IMR-90 (cell line): ENCODE measurements around the gene KCNMB3. TPM values are rescaled to one million over a fixed set of nuclear protein-coding genes. Genes with fewer than 3 reads are reported as not detected.
"Not testable (repeated sequence)": the region's sequence is repeated elsewhere in the genome, so short reads cannot be mapped to it uniquely, and the experiment has no call there.

Experiments used
- ATAC-seq: fragments of 200-7000 bp; cut with Tn5 transposase; 2 replicates; pipeline ENCODE4 v1.9.1; 2020; ENCODE audit warnings: low read depth, mild to moderate bottlenecking, moderate library complexity
- BruUV-seq: library from RNA; stranded (reverse); fragments of 400-500 nt; replicated peaks from 2 replicates; lab custom pipeline; 2021; lab: Mats Ljungman, UMichigan
- CTCF ChIA-PET: fragments of 300-600 bp; formaldehyde crosslinking; extraction: SDS; loops from one replicate; lab custom pipeline; 2021; ENCODE audit warnings: antibody characterized with exemption; lab: Yijun Ruan, JAX
- POLR2A ChIA-PET: fragments of 300-600 bp; sonication (Branson Sonifier 250); formaldehyde crosslinking; loops from one replicate; lab custom pipeline; 2022; ENCODE audit warnings: antibody characterized with exemption; ENCODE audit not compliant: unreplicated experiment; lab: Charles Lee
- DNase-seq: peaks from one replicate; pipeline ENCODE4 v3.0.0; 2013
- H2AFZ ChIP-seq: replicated peaks from 2 replicates; pipeline ENCODE3; 2013; ENCODE audit warnings: low read length, mild to moderate bottlenecking; ENCODE audit not compliant: poor library complexity
- H2AK5ac ChIP-seq: 2 replicates; pipeline ENCODE4 v1.6.1; 2013; ENCODE audit warnings: low read depth, low read length, inconsistent platforms
- H2AK9ac ChIP-seq: replicated peaks from 2 replicates; pipeline ENCODE3; 2013; ENCODE audit warnings: mild to moderate bottlenecking, low read depth, low read length, moderate library complexity; ENCODE audit not compliant: poor library complexity
- H2BK120ac ChIP-seq: 2 replicates; pipeline ENCODE4 v1.6.1; 2013; ENCODE audit warnings: low read depth, low read length, inconsistent platforms
- H2BK15ac ChIP-seq: 3 replicates; pipeline ENCODE4 v1.6.1; 2013; ENCODE audit warnings: low read depth, low read length, inconsistent platforms
- H2BK20ac ChIP-seq: 2 replicates; pipeline ENCODE4 v1.6.1; 2013; ENCODE audit warnings: low read depth, mild to moderate bottlenecking, inconsistent platforms, low read length, moderate library complexity
- H2BK5ac ChIP-seq: 2 replicates; pipeline ENCODE4 v1.6.1; 2013; ENCODE audit warnings: mild to moderate bottlenecking, low read depth, low read length, inconsistent platforms; ENCODE audit not compliant: poor library complexity, severe bottlenecking
- H3K14ac ChIP-seq: replicated peaks from 2 replicates; pipeline ENCODE4 v1.6.1; 2013; ENCODE audit warnings: low read depth, low read length, inconsistent platforms
- H3K18ac ChIP-seq: 2 replicates; pipeline ENCODE4 v1.6.1; 2013; ENCODE audit warnings: low read depth, low read length, control low read depth
- H3K23ac ChIP-seq: 2 replicates; pipeline ENCODE4 v1.6.1; 2013; ENCODE audit warnings: low read depth, low read length, inconsistent platforms
- H3K27ac ChIP-seq: 2 replicates; pipeline ENCODE4 v1.5.1; 2013; ENCODE audit warnings: mild to moderate bottlenecking, control low read depth, low read length; ENCODE audit not compliant: insufficient read depth
- H3K27me3 ChIP-seq: 2 replicates; pipeline ENCODE4 v1.6.1; 2013; ENCODE audit warnings: low read length; ENCODE audit not compliant: control insufficient read depth, insufficient read depth
- H3K36me3 ChIP-seq: 2 replicates; pipeline ENCODE4 v1.6.1; 2013; ENCODE audit warnings: low read length, mixed read lengths; ENCODE audit not compliant: control insufficient read depth, insufficient read depth
- H3K4ac ChIP-seq: 2 replicates; pipeline ENCODE4 v1.6.1; 2013; ENCODE audit warnings: low read depth, low read length, inconsistent platforms
- H3K4me1 ChIP-seq: 2 replicates; pipeline ENCODE4 v1.6.1; 2013; ENCODE audit warnings: low read length, mixed read lengths; ENCODE audit not compliant: control insufficient read depth, insufficient read depth
- H3K4me2 ChIP-seq: 2 replicates; pipeline ENCODE4 v1.6.1; 2013; ENCODE audit warnings: low read depth, mild to moderate bottlenecking, control low read depth, low read length, moderate library complexity
- H3K4me3 ChIP-seq: 2 replicates; pipeline ENCODE4 v1.5.1; 2013; ENCODE audit warnings: low read depth, mild to moderate bottlenecking, control low read depth, low read length, moderate library complexity; ENCODE audit not compliant: insufficient read depth
- H3K56ac ChIP-seq: 2 replicates; pipeline ENCODE4 v1.6.1; 2013; ENCODE audit warnings: low read length, inconsistent platforms; ENCODE audit not compliant: insufficient read depth; ENCODE audit errors: extremely low read depth
- H3K79me1 ChIP-seq, 2 experiments: 2 replicates each; pipeline ENCODE4 v1.6.1; 2013; ENCODE audit warnings: low read length in 2 of 2, inconsistent platforms in 1 of 2, low read depth in 1 of 2
- H3K9ac ChIP-seq: 2 replicates; pipeline ENCODE4 v1.6.1; 2013; ENCODE audit warnings: low read depth, low read length, control low read depth
- H3K9me1 ChIP-seq: 2 replicates; pipeline ENCODE4 v1.6.1; 2013; ENCODE audit warnings: low read length, inconsistent platforms; ENCODE audit not compliant: insufficient read depth
- H3K9me3 ChIP-seq: 2 replicates; pipeline ENCODE4 v1.6.1; 2013; ENCODE audit warnings: low read length; ENCODE audit not compliant: control insufficient read depth, insufficient read depth
- H4K20me1 ChIP-seq: 2 replicates; pipeline ENCODE4 v1.6.1; 2013; ENCODE audit warnings: low read length, inconsistent platforms; ENCODE audit not compliant: insufficient read depth
- H4K5ac ChIP-seq: 2 replicates; pipeline ENCODE4 v1.6.1; 2013; ENCODE audit warnings: mild to moderate bottlenecking, low read depth, low read length, control low read depth
- H4K8ac ChIP-seq, 2 experiments: 2 replicates each; pipeline ENCODE4 v1.6.1; 2013; ENCODE audit warnings: low read depth in 2 of 2, low read length in 2 of 2, control low read depth in 1 of 2, inconsistent platforms in 1 of 2
- H4K91ac ChIP-seq: 2 replicates; pipeline ENCODE4 v1.6.1; 2013; ENCODE audit warnings: low read depth, low read length, inconsistent platforms; ENCODE audit not compliant: insufficient read depth
- FOS ChIP-seq: fragments of 150-350 bp; IDR thresholded peaks from 2 replicates; pipeline ENCODE4 v1.6.1; 2016; ENCODE audit warnings: low read depth, low read length
- RFX5 ChIP-seq: IDR thresholded peaks from 2 replicates; pipeline ENCODE4 v1.8.0; 2012; ENCODE audit warnings: low read depth, mild to moderate bottlenecking, low read length, moderate library complexity
- WGBS, 2 experiments: methylation state at CpG; one replicate each; pipeline versions ENCODE4 v1.1.5 to v1.1.7; 2013; ENCODE audit warnings: missing lambda C conversion rate in 2 of 2; ENCODE audit not compliant: insufficient read length in 1 of 2; ENCODE audit errors: extremely low coverage in 2 of 2; 5-methylcytosine and 5-hydroxymethylcytosine counted together
- dilution Hi-C: fragments of 300-500 bp; cut with HindIII; formaldehyde crosslinking; loops from one replicate; pipeline ENCODE4 v1.14.3; 2018; ENCODE audit warnings: low sequenced_read_pairs; ENCODE audit not compliant: unreplicated experiment
- in situ Hi-C: fragments of 300-500 bp; cut with MboI; formaldehyde crosslinking; loops from 3 replicates; pipeline ENCODE4 v1.14.3; 2019; ENCODE audit warnings: low sequenced_read_pairs, inconsistent platforms, mixed read lengths
- intact Hi-C: fragments of 100-400 bp; cut with micrococcal nuclease; formaldehyde crosslinking; loops from 2 replicates; pipeline ENCODE4 v1.10.0; 2022
- polyA plus RNA-seq, 3 experiments: library from polyadenylated mRNA; depleted of rRNA; stranded (reverse); fragments of >200 nt; gene quantifications; 2 replicates each; pipeline ENCODE4 v1.2.3, GENCODE V29; 2012; ENCODE audit warnings: low replicate concordance in 1 of 3
- total RNA-seq: library from RNA; depleted of rRNA; stranded (reverse); fragments of >200 nt; gene quantifications from 2 replicates; pipeline ENCODE4 v1.2.3, GENCODE V29; 2012

The KCNMB3 gene
- total and polyA plus RNA-seq, 2 of the 4 experiments (the other 2 are of a cell fraction), result 0.72 to 1.2 TPM

- intact Hi-C loops (no loop called here), in situ Hi-C loops (no loop called here), dilution Hi-C loops (no loop called here)
- POLR2A ChIA-PET, result no interaction called here
- H2BK120ac ChIP-seq, result no peak overlapping the region
- H4K20me1 ChIP-seq, result no peaks in the 10 kb centered on the region
- DNase-seq (no peak), ATAC-seq (no peak)
- no peak overlapping the region for H3K18ac ChIP-seq
- CTCF ChIA-PET, result no interaction called here
- H4K8ac ChIP-seq, result no peak overlapping the region
- H3K27me3 ChIP-seq, result no peaks in the 10 kb centered on the region
- H3K9ac ChIP-seq, result no peak overlapping the region
- peaks cover 3% of the 10 kb centered on the region; the same call in 1 of the 2 replicates for H3K9me3 ChIP-seq
- H3K56ac ChIP-seq, result no peak overlapping the region
- no peak overlapping the region for H3K4me3 ChIP-seq
- no peaks in the 10 kb centered on the region for H3K36me3 ChIP-seq
- H2BK15ac ChIP-seq, result no peak overlapping the region
- no peak overlapping the region for H3K4ac ChIP-seq
- H3K4me1 ChIP-seq, result no peaks in the 10 kb centered on the region
- H4K91ac ChIP-seq, result no peak overlapping the region
- H3K23ac ChIP-seq, result no peak overlapping the region
- no peak overlapping the region for H4K5ac ChIP-seq
- H3K4me2 ChIP-seq, result no peak overlapping the region
- WGBS, 2 experiments, result no CpG with 5 or more reads among the region's 5 CpGs
- H2AFZ ChIP-seq, result no peak overlapping the region
- no peak overlapping the region for H2AK9ac ChIP-seq
- TF ChIP-seq FOS, result no peak
- TF ChIP-seq RFX5, result no peak
- no peak overlapping the region for H2BK20ac ChIP-seq
- H2AK5ac ChIP-seq, result no peak overlapping the region
- no peak overlapping the region for H3K27ac ChIP-seq
- no peaks in the 10 kb centered on the region for H3K79me1 ChIP-seq
- H3K9me1 ChIP-seq, result no peaks in the 10 kb centered on the region
- H2BK5ac ChIP-seq, result no peak overlapping the region
- no TSS peak for BruUV-seq
- H3K14ac ChIP-seq, result no peak overlapping the region
Observed at GRCh38 chr3:179258820-179259219, 7.9 kb upstream of the KCNMB3 start.

- H2AK9ac ChIP-seq, H3K9me1 ChIP-seq, H3K27ac ChIP-seq, H3K56ac ChIP-seq, H2BK120ac ChIP-seq, H3K18ac ChIP-seq, H3K23ac ChIP-seq, H3K9ac ChIP-seq, H2BK5ac ChIP-seq, BruUV-seq, H4K5ac ChIP-seq, H2AFZ ChIP-seq, POLR2A ChIA-PET, H3K4ac ChIP-seq, DNase-seq, H4K91ac ChIP-seq, in situ Hi-C loops, ATAC-seq, H3K14ac ChIP-seq, H3K27me3 ChIP-seq, H4K8ac ChIP-seq, dilution Hi-C loops, H3K4me3 ChIP-seq, H4K20me1 ChIP-seq, H2BK15ac ChIP-seq, H2AK5ac ChIP-seq, H3K4me1 ChIP-seq, H3K9me3 ChIP-seq, intact Hi-C loops, H3K36me3 ChIP-seq, H3K4me2 ChIP-seq, CTCF ChIA-PET, H2BK20ac ChIP-seq, H3K79me1 ChIP-seq: not testable (repeated sequence)
- WGBS, 2 experiments, result no CpG with 5 or more reads among the region's 11 CpGs
Observed at GRCh38 chr3:179257742-179258141, 6.8 kb upstream of the KCNMB3 start.
